K562 (cell line): ENCODE measurements around the gene FBXO4. TPM values are rescaled to one million over a fixed set of nuclear protein-coding genes. Genes with fewer than 3 reads are reported as not detected.

Source experiments
- ATAC-seq: fragments of 200-7000 bp; cut with Tn5 transposase; 3 replicates; pipeline ENCODE4 v1.9.1; 2020; ENCODE audit warnings: moderate library complexity
- BruUV-seq: library from RNA; stranded (reverse); fragments of 400-500 nt; replicated peaks from 2 replicates; lab custom pipeline; 2021; lab: Mats Ljungman, UMichigan
- CTCF ChIA-PET: fragments of 300-600 bp; formaldehyde crosslinking; extraction: SDS; loops from one replicate; lab custom pipeline; 2021; ENCODE audit warnings: low intra/inter-chr PET ratio; lab: Yijun Ruan, JAX
- POLR2A ChIA-PET: fragments of 300-600, 350-650 bp; sonication (Branson Sonifier 250); formaldehyde crosslinking; extraction: SDS; loops from one replicate; lab custom pipeline; 2021; ENCODE audit warnings: antibody characterized with exemption, inconsistent platforms; lab: Yijun Ruan, JAX
- DNase-seq, 4 experiments: peaks; one replicate each; pipeline versions ENCODE4 v3.0.0 to v3.0.0-alpha.2; 2011 to 2018; ENCODE audit warnings: low spot score in 3 of 4, mixed read lengths in 3 of 4; ENCODE audit errors: extremely low read depth in 1 of 4
- FAIRE-seq: peaks from 2 replicates; lab custom pipeline; 2011; peaks lifted over from hg19 to GRCh38; lab: Jason Lieb, UNC
- H2AFZ ChIP-seq: 2 replicates; pipeline ENCODE4 v1.6.0; 2011; ENCODE audit warnings: low read depth, low read length, control low read depth, inconsistent platforms
- H3K27ac ChIP-seq: fragments of 200-600 bp; 3 replicates; pipeline ENCODE4 v1.8.0; 2011; ENCODE audit warnings: low read depth, mild to moderate bottlenecking, control low read depth, inconsistent platforms, low read length, moderate library complexity, mixed read lengths; ENCODE audit errors: extremely low read depth
- H3K27me3 ChIP-seq, 2 experiments: fragments of 300-600 bp in 1 of 2; 2 replicates in 1 of 2; 3 replicates in 1 of 2; pipeline versions ENCODE4 v1.6.0 to v1.8.0; 2011; ENCODE audit warnings: inconsistent platforms in 2 of 2, low read length in 2 of 2, mild to moderate bottlenecking in 1 of 2, mixed read lengths in 1 of 2, moderate library complexity in 1 of 2; ENCODE audit not compliant: control insufficient read depth in 2 of 2, insufficient read depth in 2 of 2
- H3K36me3 ChIP-seq: fragments of 300-600 bp; 3 replicates; pipeline ENCODE4 v1.8.0; 2011; ENCODE audit warnings: mild to moderate bottlenecking, low read length, inconsistent platforms; ENCODE audit not compliant: control insufficient read depth, insufficient read depth
- H3K4me1 ChIP-seq, 2 experiments: fragments of 200-600 bp in 1 of 2; replicated peaks in 1 of 2; 2 replicates in 1 of 2; 3 replicates in 1 of 2; pipeline versions ENCODE4 v1.5.1 to v1.8.0; 2011; ENCODE audit warnings: inconsistent platforms in 2 of 2, low read length in 2 of 2, mild to moderate bottlenecking in 1 of 2, mixed read lengths in 1 of 2, moderate library complexity in 1 of 2; ENCODE audit not compliant: control insufficient read depth in 2 of 2, insufficient read depth in 2 of 2
- H3K4me2 ChIP-seq: 2 replicates; pipeline ENCODE4 v1.6.1; 2011; ENCODE audit warnings: low read length, control low read depth, inconsistent platforms, mixed read lengths; ENCODE audit not compliant: insufficient read depth
- H3K4me3 ChIP-seq: fragments of 200-600 bp; sonication (generic), shearing (Covaris generic); 2 replicates; pipeline ENCODE4 v1.5.1; 2016; ENCODE audit warnings: control low read depth, inconsistent platforms
- H3K79me2 ChIP-seq: fragments of 200-600 bp; 3 replicates; pipeline ENCODE4 v1.8.0; 2011; ENCODE audit warnings: low read length, inconsistent platforms; ENCODE audit not compliant: control insufficient read depth, insufficient read depth
- H3K9ac ChIP-seq, 2 experiments: 2 replicates each; pipeline versions ENCODE4 v1.6.0 to v1.6.1; 2011; ENCODE audit warnings: low read depth in 2 of 2, low read length in 2 of 2, control low read depth in 1 of 2, inconsistent platforms in 1 of 2, mild to moderate bottlenecking in 1 of 2, mixed read lengths in 1 of 2; ENCODE audit not compliant: insufficient read depth in 1 of 2
- H3K9me1 ChIP-seq: one replicate; pipeline ENCODE4 v1.6.0; 2011; ENCODE audit warnings: inconsistent platforms, mild to moderate bottlenecking, low read length, moderate library complexity; ENCODE audit not compliant: control insufficient read depth, insufficient read depth
- H3K9me3 ChIP-seq: replicated peaks from 2 replicates; pipeline ENCODE4 v1.5.1; 2011; ENCODE audit warnings: low read depth, low read length, inconsistent platforms; ENCODE audit not compliant: control insufficient read depth, insufficient read depth
- H4K20me1 ChIP-seq: replicated peaks from 2 replicates; pipeline ENCODE4 v1.6.1; 2011; ENCODE audit warnings: low read length, inconsistent platforms, mixed read lengths; ENCODE audit not compliant: control insufficient read depth, insufficient read depth
- HNRNPUL1 ChIP-seq: fragments of 200-400 bp; formaldehyde crosslinking; IDR thresholded peaks from 2 replicates; pipeline ENCODE4 v1.6.1; 2017; ENCODE audit warnings: low read length
- MEIS2 ChIP-seq: fragments of 450-650 bp; IDR thresholded peaks from 2 replicates; pipeline ENCODE4 v1.6.1; 2014; ENCODE audit warnings: mild to moderate bottlenecking; ENCODE audit not compliant: partially characterized antibody
- NFIC ChIP-seq: fragments of 450-650 bp; IDR thresholded peaks from 2 replicates; pipeline ENCODE4 v1.6.1; 2017; ENCODE audit warnings: mild to moderate bottlenecking, inconsistent platforms
- NR0B1 ChIP-seq: fragments of 450-650 bp; IDR thresholded peaks from one replicate; pipeline ENCODE4 v1.6.1; 2018; ENCODE audit warnings: mild to moderate bottlenecking, moderate library complexity; ENCODE audit not compliant: partially characterized antibody
- POLR2AphosphoS5 ChIP-seq: IDR thresholded peaks from 2 replicates; pipeline ENCODE4 v1.6.1; 2011; ENCODE audit warnings: mild to moderate bottlenecking, low read depth, low read length, moderate library complexity; ENCODE audit not compliant: control insufficient read depth, insufficient read depth
- RBM25 ChIP-seq: fragments of 200-400 bp; formaldehyde crosslinking; IDR thresholded peaks from 2 replicates; pipeline ENCODE4 v1.6.1; 2018; ENCODE audit warnings: low read length, low read depth, moderate library complexity; ENCODE audit not compliant: severe bottlenecking
- SNAPC5 ChIP-seq: fragments of 250-450 bp; sonication (Bioruptor Pico); IDR thresholded peaks from 2 replicates; pipeline ENCODE4 v1.8.0; 2021; ENCODE audit warnings: moderate library complexity, mild to moderate bottlenecking, inconsistent platforms
- TRIM28 ChIP-seq: fragments of 450-650 bp; IDR thresholded peaks from 2 replicates; pipeline ENCODE4 v1.6.1; 2017
- XRCC3 ChIP-seq: fragments of 450-650 bp; IDR thresholded peaks from 2 replicates; pipeline ENCODE4 v1.6.1; 2017; ENCODE audit warnings: mild to moderate bottlenecking, moderate library complexity
- ZNF174 ChIP-seq: fragments of 250-450 bp; sonication (Bioruptor Pico); IDR thresholded peaks from 2 replicates; pipeline ENCODE4 v1.4.0; 2020; ENCODE audit warnings: mild to moderate bottlenecking
- ZNF280B ChIP-seq: fragments of 250-450 bp; sonication (Bioruptor Pico); IDR thresholded peaks from 2 replicates; pipeline ENCODE4 v1.5.1; 2021; ENCODE audit warnings: mild to moderate bottlenecking
- ZNF695 ChIP-seq: fragments of 450-650 bp; formaldehyde crosslinking; IDR thresholded peaks from 2 replicates; pipeline ENCODE4 v1.4.0; 2020; ENCODE audit warnings: mild to moderate bottlenecking, moderate library complexity
- WGBS: fragments of 100-300 bp; shearing (Covaris generic); methylation state at CpG from one replicate; pipeline ENCODE4 v1.1.6; 2016; ENCODE audit warnings: low coverage, mixed read lengths; ENCODE audit not compliant: insufficient coverage; ENCODE audit errors: missing lambda C conversion rate; 5-methylcytosine and 5-hydroxymethylcytosine counted together
- in situ Hi-C: fragments of 300-500 bp; cut with MboI; formaldehyde crosslinking; loops from 4 replicates; pipeline ENCODE4 v1.15.0; 2018; ENCODE audit warnings: inconsistent platforms, mixed read lengths
- intact Hi-C: fragments of 100-400 bp; cut with micrococcal nuclease; formaldehyde crosslinking; loops from 2 replicates; pipeline ENCODE4 v1.14.2; 2022
- polyA plus RNA-seq, 8 experiments: library from polyadenylated mRNA; depleted of rRNA in 4 of 8; stranded (reverse) in 5 of 8; unstranded in 3 of 8; fragments of >200 nt; fragmentation: Nextera tagmentation in 2 of 8; fragmentation: Illumina TruSeq in 1 of 8; extraction: Ambion mirVana in 2 of 8; extraction: Trizol in 1 of 8; gene quantifications; 2 replicates each; pipeline versions ENCODE4 v1.2.1 to v1.2.3, GENCODE V29; 2011 to 2014; ENCODE audit warnings: inconsistent platforms in 1 of 8, missing spikeins in 1 of 8
- total RNA-seq, 7 experiments: library from RNA; depleted of rRNA in 6 of 7; stranded (reverse); fragments of >200 nt in 6 of 7; fragmentation: Illumina TruSeq in 2 of 7; extraction: Trizol in 2 of 7; gene quantifications; 2 replicates each; pipeline versions ENCODE4 v1.2.1 to v1.2.3, GENCODE V29; 2011 to 2021; ENCODE audit warnings: low replicate concordance in 1 of 7
- TF ChIP-seq, protein P1 (sequence below): conservative IDR thresholded peaks from 2 replicates; pipeline ENCODE4 v1.6.1; 2011; ENCODE audit warnings: low read depth, mild to moderate bottlenecking, low read length; ENCODE audit not compliant: control insufficient read depth

The FBXO4 gene
- total and polyA plus RNA-seq, 9 of the 15 experiments (the other 6 are each of a cell fraction or from before 2014, with no cell fraction given): 5.9 to 33.4 (median 19.6) TPM

- ATAC-seq (no peak), DNase-seq (no peak), FAIRE-seq (no peak)
- in situ Hi-C loops: no loop called here
- Histone ChIP-seq H3K27me3 (no peaks in the 10 kb centered on the region), H3K36me3 (no peaks in the 10 kb centered on the region), H3K9ac (no peak overlapping the region), H3K27ac (no peak overlapping the region), H3K9me1 (no peaks in the 10 kb centered on the region), H3K4me2 (no peak overlapping the region), H3K4me3 (no peak overlapping the region), H2AFZ (no peak overlapping the region), H3K4me1 (no peaks in the 10 kb centered on the region), H4K20me1 (no peaks in the 10 kb centered on the region), H3K9me3 (no peaks in the 10 kb centered on the region; the same call in 1 of the 2 replicates), H3K79me2 (no peaks in the 10 kb centered on the region)
- WGBS: 21% methylated on average over 1 of the region's 1 CpG
- CTCF ChIA-PET: no interaction called here
- POLR2A ChIA-PET: no interaction called here
- intact Hi-C loops: no loop called here
- BruUV-seq: no TSS peak
- TF ChIP-seq, protein P1, sequence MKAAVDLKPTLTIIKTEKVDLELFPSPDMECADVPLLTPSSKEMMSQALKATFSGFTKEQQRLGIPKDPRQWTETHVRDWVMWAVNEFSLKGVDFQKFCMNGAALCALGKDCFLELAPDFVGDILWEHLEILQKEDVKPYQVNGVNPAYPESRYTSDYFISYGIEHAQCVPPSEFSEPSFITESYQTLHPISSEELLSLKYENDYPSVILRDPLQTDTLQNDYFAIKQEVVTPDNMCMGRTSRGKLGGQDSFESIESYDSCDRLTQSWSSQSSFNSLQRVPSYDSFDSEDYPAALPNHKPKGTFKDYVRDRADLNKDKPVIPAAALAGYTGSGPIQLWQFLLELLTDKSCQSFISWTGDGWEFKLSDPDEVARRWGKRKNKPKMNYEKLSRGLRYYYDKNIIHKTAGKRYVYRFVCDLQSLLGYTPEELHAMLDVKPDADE: no peak
- TF ChIP-seq HNRNPUL1: no peak
- no peak for TF ChIP-seq ZNF695
- 0 out of 2 replicates have a peak, but pooled peaks have one; percentile 19 for TF ChIP-seq NFIC
Measured at GRCh38 chr5:41956943-41957342, 31.9 kb downstream of the FBXO4 start.

DNA sequence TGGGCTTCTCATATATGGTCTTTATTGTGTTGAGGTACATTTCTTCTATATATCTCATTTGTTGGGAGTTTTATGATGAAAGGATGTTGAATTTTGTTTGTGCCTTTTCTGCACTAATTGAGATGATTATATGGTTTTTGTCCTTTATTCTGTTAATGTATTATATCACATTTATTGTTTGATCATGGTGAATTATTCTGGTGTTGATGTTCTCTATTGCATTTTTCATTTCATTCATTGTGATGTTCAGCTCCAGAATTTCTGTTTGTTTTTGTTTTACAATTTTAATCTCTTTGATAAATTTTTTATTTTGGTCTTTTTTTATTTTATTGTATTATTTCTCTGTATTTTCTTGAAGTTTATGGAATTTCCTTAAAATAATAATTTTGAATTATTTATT lies 35.4 kb downstream of the FBXO4 start:
- H3K9ac ChIP-seq: no peak overlapping the region
- no peak overlapping the region for H3K4me2 ChIP-seq
- H3K4me1 ChIP-seq: no peaks in the 10 kb centered on the region
- no peak overlapping the region for H3K27ac ChIP-seq
- H3K36me3 ChIP-seq: no peaks in the 10 kb centered on the region
- FAIRE-seq (no peak), ATAC-seq (no peak), DNase-seq (no peak)
- no peaks in the 10 kb centered on the region for H3K9me1 ChIP-seq
- POLR2A ChIA-PET: no interaction called here
- H3K79me2 ChIP-seq: no peaks in the 10 kb centered on the region
- CTCF ChIA-PET: no interaction called here
- in situ Hi-C loops (no loop called here), intact Hi-C loops (no loop called here)
- no peak overlapping the region for H2AFZ ChIP-seq
- H3K9me3 ChIP-seq: no peaks in the 10 kb centered on the region; the same call in 1 of the 2 replicates
- no peaks in the 10 kb centered on the region for H4K20me1 ChIP-seq
- no TSS peak for BruUV-seq
- H3K4me3 ChIP-seq: no peak overlapping the region
- no peaks in the 10 kb centered on the region for H3K27me3 ChIP-seq
- TF ChIP-seq SNAPC5 (CRISPR knock-in tag) (no peak), RBM25 (no peak), NR0B1 (no peak), POLR2AphosphoS5 (no peak), XRCC3 (peak; percentile 28; the same call in 1 of the 2 replicates), TRIM28 (peak; percentile 96), MEIS2 (no peak), ZNF280B (CRISPR knock-in tag) (0 out of 2 replicates have a peak, but pooled peaks have one; percentile 56), ZNF174 (CRISPR knock-in tag) (no peak)
